SK-N-SH (cell line): ENCODE results near the gene CLEC16A. TPM values are rescaled to one million over a fixed set of nuclear protein-coding genes. Genes with fewer than 3 reads are reported as not detected.

Source experiments
- CTCF ChIA-PET: fragments of 300-600, 350-600 bp; formaldehyde crosslinking; extraction: SDS; loops from one replicate; lab custom pipeline; 2021; lab: Yijun Ruan, JAX
- POLR2A ChIA-PET: fragments of 350-600 bp; sonication (Branson Sonifier 250); formaldehyde crosslinking; extraction: SDS; loops from one replicate; lab custom pipeline; 2020; ENCODE audit warnings: antibody characterized with exemption, inconsistent platforms; lab: Yijun Ruan, JAX
- DNase-seq: peaks from one replicate; pipeline ENCODE4 v3.0.0; 2012
- H2AFZ ChIP-seq: fragments of 200-600 bp; sonication (generic); 2 replicates; pipeline ENCODE4 v1.8.1; 2016; ENCODE audit warnings: antibody characterized with exemption, mild to moderate bottlenecking, low read depth
- H3F3A ChIP-seq: fragments of 200-600 bp; sonication (generic); replicated peaks from 2 replicates; pipeline ENCODE3; 2016; ENCODE audit warnings: antibody characterized with exemption, mild to moderate bottlenecking; ENCODE audit not compliant: insufficient read depth
- H3K27ac ChIP-seq, 2 experiments: fragments of 200-500 bp in 1 of 2; fragments of 200-600 bp in 1 of 2; sonication (Bioruptor generic) in 1 of 2; sonication (generic), shearing (Covaris generic) in 1 of 2; 2 replicates each; pipeline versions ENCODE4 v1.5.1 to v1.6.1; 2014 to 2016; ENCODE audit warnings: low read depth in 2 of 2, inconsistent platforms in 1 of 2, low read length in 1 of 2, mild to moderate bottlenecking in 1 of 2, mixed read lengths in 1 of 2
- H3K27me3 ChIP-seq: fragments of 200-600 bp; sonication (generic), shearing (Covaris generic); 2 replicates; pipeline ENCODE4 v1.6.1; 2016; ENCODE audit warnings: mixed run types; ENCODE audit not compliant: insufficient read depth
- H3K36me3 ChIP-seq, 2 experiments: fragments of 200-500 bp in 1 of 2; fragments of 200-600 bp in 1 of 2; sonication (Bioruptor generic) in 1 of 2; sonication (generic) in 1 of 2; replicated peaks in 1 of 2; 2 replicates each; pipeline versions ENCODE3 to v1.5.1; 2014 to 2016; ENCODE audit warnings: low read length in 1 of 2, mild to moderate bottlenecking in 1 of 2; ENCODE audit not compliant: insufficient read depth in 2 of 2, control insufficient read depth in 1 of 2
- H3K4me1 ChIP-seq, 2 experiments: fragments of 200-500 bp in 1 of 2; fragments of 200-600 bp in 1 of 2; sonication (Bioruptor generic) in 1 of 2; sonication (generic), shearing (Covaris generic) in 1 of 2; 2 replicates each; pipeline versions ENCODE4 v1.5.1 to v1.6.1; 2014 to 2016; ENCODE audit warnings: low read depth in 1 of 2, low read length in 1 of 2, mixed run types in 1 of 2; ENCODE audit not compliant: insufficient read depth in 2 of 2, control insufficient read depth in 1 of 2
- H3K4me2 ChIP-seq: fragments of 200-600 bp; sonication (generic), shearing (Covaris generic); 2 replicates; pipeline ENCODE4 v1.6.1; 2017; ENCODE audit warnings: mixed run types
- H3K4me3 ChIP-seq, 2 experiments: fragments of 200-500 bp in 1 of 2; fragments of 200-600 bp in 1 of 2; sonication (Bioruptor generic) in 1 of 2; sonication (generic), shearing (Covaris generic) in 1 of 2; 2 replicates each; pipeline versions ENCODE4 v1.5.1 to v1.8.1; 2014 to 2016; ENCODE audit warnings: low read depth in 2 of 2, inconsistent platforms in 1 of 2, low read length in 1 of 2, mild to moderate bottlenecking in 1 of 2, mixed read lengths in 1 of 2, moderate library complexity in 1 of 2
- H3K79me2 ChIP-seq: fragments of 200-600 bp; sonication (generic); 2 replicates; pipeline ENCODE4 v1.8.1; 2017; ENCODE audit warnings: mild to moderate bottlenecking; ENCODE audit not compliant: insufficient read depth
- H3K9ac ChIP-seq: fragments of 200-600 bp; sonication (generic); 2 replicates; pipeline ENCODE4 v1.6.1; 2017; ENCODE audit warnings: mixed run types
- H3K9me2 ChIP-seq: fragments of 200-600 bp; sonication (generic); 2 replicates; pipeline ENCODE4 v1.6.1; 2017; ENCODE audit warnings: mixed run types
- H3K9me3 ChIP-seq: fragments of 200-600 bp; sonication (generic); 2 replicates; pipeline ENCODE4 v1.6.1; 2017; ENCODE audit warnings: mixed run types, mild to moderate bottlenecking, moderate library complexity
- H4K20me1 ChIP-seq: fragments of 200-600 bp; sonication (generic); 2 replicates; pipeline ENCODE4 v1.6.1; 2017; ENCODE audit warnings: mild to moderate bottlenecking, mixed run types; ENCODE audit not compliant: insufficient read depth
- ELF1 ChIP-seq: IDR thresholded peaks from 2 replicates; pipeline ENCODE4 v1.4.0; 2012
- EP300 ChIP-seq, 2 experiments: IDR thresholded peaks; 2 replicates each; pipeline versions ENCODE4 v1.4.0 to v1.6.1; 2012; ENCODE audit warnings: borderline replicate concordance in 1 of 2, low read depth in 1 of 2, low read length in 1 of 2
- FOXJ3 ChIP-seq: sonication (generic); formaldehyde crosslinking; IDR thresholded peaks from 2 replicates; pipeline ENCODE4 v1.5.1; 2020; ENCODE audit warnings: mild to moderate bottlenecking, missing genetic modification reagents
- GABPA ChIP-seq: IDR thresholded peaks from 2 replicates; pipeline ENCODE4 v1.4.0; 2012; ENCODE audit warnings: low read depth, mild to moderate bottlenecking
- IRF3 ChIP-seq: fragments of 150-350 bp; IDR thresholded peaks from 2 replicates; pipeline ENCODE4 v1.6.1; 2016; ENCODE audit warnings: mild to moderate bottlenecking, low read depth, low read length
- MXI1 ChIP-seq: IDR thresholded peaks from 2 replicates; pipeline ENCODE4 v1.6.1; 2012; ENCODE audit warnings: mild to moderate bottlenecking, low read depth, low read length, improper control_type of control experiment
- POLR2AphosphoS5 ChIP-seq: IDR thresholded peaks from 2 replicates; pipeline ENCODE4 v1.6.1; 2012; ENCODE audit warnings: low read depth, low read length
- RAD21 ChIP-seq: IDR thresholded peaks from 2 replicates; pipeline ENCODE4 v1.6.1; 2012; ENCODE audit warnings: mild to moderate bottlenecking, low read length
- REST ChIP-seq: IDR thresholded peaks from 2 replicates; pipeline ENCODE4 v1.6.1; 2012; ENCODE audit warnings: mild to moderate bottlenecking, low read depth, low read length, moderate library complexity
- RXRA ChIP-seq: IDR thresholded peaks from 2 replicates; pipeline ENCODE4 v1.4.0; 2012; ENCODE audit warnings: low read depth, mild to moderate bottlenecking, borderline replicate concordance
- SMC3 ChIP-seq: IDR thresholded peaks from 2 replicates; pipeline ENCODE4 v1.6.1; 2012; ENCODE audit warnings: low read depth, low read length, improper control_type of control experiment
- TCF12 ChIP-seq: IDR thresholded peaks from 2 replicates; pipeline ENCODE4 v1.4.0; 2012
- USF2 ChIP-seq: fragments of 150-350 bp; IDR thresholded peaks from 2 replicates; pipeline ENCODE4 v1.6.1; 2017; ENCODE audit warnings: antibody characterized with exemption, low read length, low read depth, borderline replicate concordance
- YY1 ChIP-seq: IDR thresholded peaks from 2 replicates; pipeline ENCODE4 v1.4.0; 2012; ENCODE audit warnings: low read depth, mild to moderate bottlenecking
- ZBTB33 ChIP-seq: IDR thresholded peaks from 2 replicates; pipeline ENCODE4 v1.4.0; 2012; ENCODE audit warnings: low read depth, borderline replicate concordance
- WGBS: methylation state at CpG from one replicate; pipeline ENCODE4 v1.1.6; 2017; ENCODE audit warnings: low lambda C conversion rate; 5-methylcytosine and 5-hydroxymethylcytosine counted together
- polyA plus RNA-seq, 3 experiments: library from polyadenylated mRNA; depleted of rRNA; stranded (reverse); fragments of >200 nt; gene quantifications; 2 replicates each; pipeline ENCODE4 v1.2.3, GENCODE V29; 2012

CLEC16A gene
- polyA plus RNA-seq, 1 of the 3 experiments (the other 2 are of a cell fraction), result 13.7 TPM

GRCh38 chr16:10969615-10970014, 25.3 kb downstream of the CLEC16A start (continued):
- TF ChIP-seq EP300 (IDR thresholded peaks at IDR 0.05; ENCODE audit: borderline replicate concordance in 1 of 2, low read depth in 1 of 2, low read length in 1 of 2) (no peak), RXRA (no peak), GABPA (no peak), SMC3 (no peak), MXI1 (no peak)

GRCh38 chr16:10970065-10970464, 25.7 kb downstream of the CLEC16A start:
- 100% methylated on average over 2 of the region's 2 CpGs for WGBS
- Histone ChIP-seq H3K9me3 (no peaks in the 10 kb centered on the region), H2AFZ (no peak overlapping the region), H3F3A (peaks cover 12% of the 10 kb centered on the region), H3K79me2 (no peaks in the 10 kb centered on the region), H3K36me3 (peaks cover 9 to 27% of the 10 kb centered on the region in 2 experiments), H3K4me2 (no peak overlapping the region), H3K27me3 (no peaks in the 10 kb centered on the region), H3K9me2 (no peaks in the 10 kb centered on the region), H3K4me1 (peaks cover 5 to 18% of the 10 kb centered on the region in 2 experiments; a peak in 3 of 4 replicates), H3K4me3 (no peak overlapping the region), H3K27ac (no peak overlapping the region), H4K20me1 (no peaks in the 10 kb centered on the region), H3K9ac (no peak overlapping the region)
- POLR2A ChIA-PET, result no interaction called here
- DNase-seq, result no peak
- TF ChIP-seq RXRA (no peak), ELF1 (no peak), MXI1 (no peak), EP300 (IDR thresholded peaks at IDR 0.05; ENCODE audit: borderline replicate concordance in 1 of 2, low read depth in 1 of 2, low read length in 1 of 2) (no peak), POLR2AphosphoS5 (no peak), GABPA (no peak), FOXJ3 (CRISPR knock-in tag) (no peak), YY1 (no peak), USF2 (no peak), TCF12 (no peak), RAD21 (no peak), ZBTB33 (no peak), REST (no peak), IRF3 (no peak)
- CTCF ChIA-PET, result interaction anchor here (0.9 to 12.7 kb wide), 5 partner anchors 13 to 426 kb away, joined by 3 to 318 read pairs (median 5); partner anchors contain the start of genes CLEC16A and SOCS1
